ENCODE data around the gene KCNQ1OT1. TPM values are rescaled to one million over a fixed set of nuclear protein-coding genes. Genes with fewer than 3 reads are reported as not detected.

KCNQ1OT1 gene
- total RNA-seq, 1 experiment from 2014 or later: 1.2 TPM

GRCh38 chr11:2567026-2567671 is 132.6 kb downstream of the KCNQ1OT1 start:
- Histone ChIP-seq H3K4ac (ENCODE audit: low read depth, low read length) (no peak overlapping the region), H3K79me2 (ENCODE audit: insufficient read depth, low read length) (no peaks in the 10 kb centered on the region), H3K56ac (ENCODE audit: insufficient read length, low read depth, low read length) (no peak overlapping the region), H3K4me2 (ENCODE audit: insufficient read depth, insufficient read length, low read length) (no peak overlapping the region), H3K14ac (ENCODE audit: insufficient read depth, low read length) (no peak overlapping the region; the same call in 1 of the 2 replicates), H3K27ac (ENCODE audit: insufficient read length, low read depth, low read length) (no peak overlapping the region), H3K4me1 (ENCODE audit: insufficient read depth, low read length) (no peaks in the 10 kb centered on the region), H4K20me1 (ENCODE audit: control insufficient read depth, insufficient read depth, insufficient read length) (no peaks in the 10 kb centered on the region), H3K18ac (ENCODE audit: insufficient read length, low read depth, low read length) (no peak overlapping the region), H2BK12ac (ENCODE audit: insufficient read length, low read depth, low read length) (no peak overlapping the region), H3K9ac (ENCODE audit: extremely low read depth, insufficient read length, low read length) (no peak overlapping the region), H3K23me2 (ENCODE audit: insufficient read length, low read depth, low read length, poor library complexity, severe bottlenecking) (no peaks in the 10 kb centered on the region), H3K9me3 (ENCODE audit: control insufficient read depth, low read depth, low read length) (no peaks in the 10 kb centered on the region), H4K5ac (ENCODE audit: insufficient read length, low read depth, low read length) (no peak overlapping the region), H3K23ac (ENCODE audit: insufficient read length, low read depth, low read length) (no peak overlapping the region), H2AFZ (ENCODE audit: low read length) (no peak overlapping the region), H3T11ph (ENCODE audit: low read length) (no peak overlapping the region), H3K27me3 (ENCODE audit: insufficient read depth, low read length) (peaks cover 6% of the 10 kb centered on the region; the same call in 1 of the 2 replicates), H2BK20ac (ENCODE audit: low read depth, low read length, poor library complexity, severe bottlenecking) (no peak overlapping the region), H3K79me1 (ENCODE audit: insufficient read depth, low read depth, low read length, poor library complexity, severe bottlenecking) (no peaks in the 10 kb centered on the region), H2BK15ac (ENCODE audit: low read depth, low read length) (no peak overlapping the region), H2BK120ac (ENCODE audit: low read depth, low read length, poor library complexity, severe bottlenecking) (no peak overlapping the region), H2BK5ac (ENCODE audit: insufficient read length, low read length) (no peak overlapping the region), H2AK5ac (ENCODE audit: insufficient read length, low read length) (no peak overlapping the region), H4K8ac (replicated peaks; ENCODE audit: insufficient read length, low read depth, low read length) (no peak overlapping the region), H4K91ac (ENCODE audit: insufficient read length, low read depth, low read length) (no peak overlapping the region)
- Mint-ChIP-seq H3K4me1 (0 out of 4 replicates have a peak, but pooled peaks cover 0 to 2% of the 10 kb centered on the region in 2 experiments), H3K27ac (no peak overlapping the region), H3K27me3 (ENCODE audit: low read depth) (peaks cover 83% of the 10 kb centered on the region), H3K36me3 (ENCODE audit: insufficient read depth in 1 of 3, low read depth in 3 of 3) (no peaks in the 10 kb centered on the region), H3K4me3 (no peak overlapping the region), H3K9me3 (peaks cover 0 to 2% of the 10 kb centered on the region in 2 experiments; a peak in 1 of 5 replicates)
- WGBS (ENCODE audit: extremely low coverage, insufficient read length, low lambda C conversion rate): no CpG with 5 or more reads among the region's 5 CpGs
- DNase-seq: no peak
- TF ChIP-seq CTCF (conservative IDR thresholded peaks at IDR 0.05): no peak
